CD4-positive, alpha-beta T cell (primary cell): ENCODE results near the gene DCAF6. TPM values are rescaled to one million over a fixed set of nuclear protein-coding genes. Genes with fewer than 3 reads are reported as not detected.

Experiments
- ATAC-seq: fragments of 200-7000 bp; cut with Tn5 transposase; one replicate; pipeline ENCODE4 v1.10.0; 2022; ENCODE audit warnings: mild to moderate bottlenecking; ENCODE audit not compliant: poor library complexity
- CTCF ChIA-PET: fragments of 350-600 bp; sonication (Branson Sonifier 250); formaldehyde crosslinking; loops from one replicate; lab custom pipeline; 2021; ENCODE audit warnings: antibody characterized with exemption, inconsistent platforms; lab: Charles Lee
- POLR2A ChIA-PET: fragments of 350-600 bp; sonication (Branson Sonifier 250); formaldehyde crosslinking; loops from one replicate; lab custom pipeline; 2021; ENCODE audit warnings: antibody characterized with exemption, inconsistent platforms; lab: Charles Lee
- DNase-seq, 14 experiments: peaks; one replicate each; pipeline ENCODE4 v3.0.0-alpha.2; 2013 to 2020; ENCODE audit warnings: mixed read lengths in 2 of 14
- H3K27ac ChIP-seq, 2 donors: one replicate each; pipeline versions ENCODE4 v1.5.1 to v1.7.0; 2013; ENCODE audit warnings: low read length in 2 of 2, low read depth in 1 of 2, mild to moderate bottlenecking in 1 of 2
- H3K27me3 ChIP-seq, 2 experiments: 1 replicate in 1 of 2; 2 replicates in 1 of 2; pipeline versions ENCODE4 v1.6.1 to v1.7.0; 2013; ENCODE audit warnings: low read length in 2 of 2, control low read depth in 1 of 2, mild to moderate bottlenecking in 1 of 2, moderate library complexity in 1 of 2; ENCODE audit not compliant: insufficient read depth in 2 of 2, control insufficient read depth in 1 of 2
- H3K36me3 ChIP-seq: one replicate; pipeline ENCODE4 v1.6.1; 2013; ENCODE audit warnings: low read length, control low read depth; ENCODE audit not compliant: insufficient read depth
- H3K4me1 ChIP-seq: one replicate; pipeline ENCODE4 v1.6.1; 2013; ENCODE audit warnings: low read length, control low read depth; ENCODE audit not compliant: insufficient read depth
- H3K4me3 ChIP-seq: one replicate; pipeline ENCODE4 v1.5.1; 2013; ENCODE audit warnings: mild to moderate bottlenecking, low read length, moderate library complexity
- H3K9me3 ChIP-seq, 2 experiments: 1 replicate in 1 of 2; 2 replicates in 1 of 2; pipeline versions ENCODE4 v1.6.1 to v1.7.0; 2013; ENCODE audit warnings: low read length in 2 of 2, mild to moderate bottlenecking in 2 of 2, control low read depth in 1 of 2, moderate library complexity in 1 of 2; ENCODE audit not compliant: control insufficient read depth in 1 of 2, insufficient read depth in 1 of 2
- H3K27ac Mint-ChIP-seq: one replicate; pipeline ENCODE4 v1.8.0; 2020; ENCODE audit warnings: mixed read lengths
- H3K27me3 Mint-ChIP-seq: one replicate; pipeline ENCODE4 v1.8.0; 2021; ENCODE audit warnings: mixed read lengths
- H3K36me3 Mint-ChIP-seq: one replicate; pipeline ENCODE4 v1.8.0; 2021; ENCODE audit warnings: low read depth, mixed read lengths
- H3K4me1 Mint-ChIP-seq: one replicate; pipeline ENCODE4 v1.8.0; 2021; ENCODE audit warnings: low read depth, mixed read lengths
- H3K4me3 Mint-ChIP-seq: one replicate; pipeline ENCODE4 v1.8.0; 2020; ENCODE audit warnings: mild to moderate bottlenecking, mixed read lengths
- H3K9me3 Mint-ChIP-seq: one replicate; pipeline ENCODE4 v1.8.0; 2020; ENCODE audit warnings: mixed read lengths
- CTCF ChIP-seq: fragments of 200-600 bp; IDR thresholded peaks from one replicate; pipeline ENCODE4 v1.8.0; 2022; ENCODE audit warnings: antibody characterized with exemption, mild to moderate bottlenecking
- intact Hi-C, 2 experiments: fragments of 100-400 bp; cut with DNase I in 1 of 2; cut with micrococcal nuclease in 1 of 2; formaldehyde crosslinking; loops; one replicate each; pipeline versions ENCODE4 v1.15.1 to v1.9.0; 2023 to 2025; cut with DNase I, micrococcal nuclease
- total RNA-seq, 174 experiments: library from RNA in 2 of 174; stranded (reverse) in 2 of 174; gene quantifications; one replicate each; pipeline ENCODE4 v1.2.3 and lab custom pipeline; 2021 to 2026

The DCAF6 gene
- total RNA-seq, 2 experiments from 2014 or later: 13.3 to 13.6 TPM

- Histone ChIP-seq H3K9me3 (no peaks in the 10 kb centered on the region), H3K27me3 (no peaks in the 10 kb centered on the region), H3K36me3 (peaks cover 49% of the 10 kb centered on the region), H3K4me3 (no peak overlapping the region), H3K4me1 (no peaks in the 10 kb centered on the region), H3K27ac (no peak overlapping the region)
- no peak overlapping the region for H3K27ac Mint-ChIP-seq
- no peak for TF ChIP-seq CTCF
- intact Hi-C loops: loop anchor here in 1 of 2 experiments (10.0 kb wide), 1 partner anchor 131 kb away; the partner anchor contains the start of genes DCAF6 and MPC2
- no peak for DNase-seq
- ATAC-seq: no peak
- no peak overlapping the region for H3K4me3 Mint-ChIP-seq
- no peaks in the 10 kb centered on the region for H3K9me3 Mint-ChIP-seq
- ChIA-PET CTCF (no interaction called here), POLR2A (no interaction called here)
- no peaks in the 10 kb centered on the region for H3K27me3 Mint-ChIP-seq
- H3K36me3 Mint-ChIP-seq: peaks cover 63% of the 10 kb centered on the region
- H3K4me1 Mint-ChIP-seq: no peaks in the 10 kb centered on the region
Measured at GRCh38 chr1:168065506-168065905, 129.0 kb downstream of the DCAF6 start.

DNA sequence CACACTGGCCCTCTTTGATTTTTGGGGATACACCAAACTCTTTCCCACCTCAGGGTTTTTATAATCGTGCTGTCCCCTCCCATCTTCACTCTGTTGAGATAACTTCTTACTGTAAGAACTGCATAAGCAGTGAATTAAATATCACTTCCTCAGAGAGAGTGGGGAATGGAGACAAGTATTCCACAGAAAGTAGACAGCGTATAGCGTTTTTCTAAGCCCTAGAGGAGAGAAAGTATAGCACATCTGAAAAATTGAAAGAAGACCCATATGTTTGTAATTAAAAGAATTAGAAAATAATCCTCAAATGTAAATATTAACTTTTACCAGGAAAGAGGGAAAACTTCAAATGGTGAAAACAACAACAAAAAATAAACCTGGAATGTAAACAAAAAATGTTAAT lies 132.9 kb downstream of the DCAF6 start:
- POLR2A ChIA-PET: no interaction called here
- no peaks in the 10 kb centered on the region for H3K9me3 Mint-ChIP-seq
- TF ChIP-seq CTCF: no peak
- no peak for DNase-seq
- no peaks in the 10 kb centered on the region for H3K27me3 Mint-ChIP-seq
- H3K36me3 Mint-ChIP-seq: peaks cover 82% of the 10 kb centered on the region
- no peaks in the 10 kb centered on the region for H3K4me1 ChIP-seq
- H3K4me3 ChIP-seq: no peak overlapping the region
- no peak overlapping the region for H3K27ac Mint-ChIP-seq
- peaks cover 69% of the 10 kb centered on the region for H3K36me3 ChIP-seq
- H3K4me3 Mint-ChIP-seq: no peak overlapping the region
- no peaks in the 10 kb centered on the region for H3K9me3 ChIP-seq
- CTCF ChIA-PET: interaction anchor here (1.9 kb wide), 1 partner anchor 13 kb away, joined by 7 read pairs; no protein-coding TSS in a partner anchor
- no peak overlapping the region for H3K27ac ChIP-seq
- intact Hi-C loops: loop anchor here in 1 of 2 experiments (10.0 kb wide), 1 partner anchor 135 kb away; the partner anchor contains the start of genes DCAF6 and MPC2
- no peak for ATAC-seq
- H3K4me1 Mint-ChIP-seq: no peaks in the 10 kb centered on the region
- H3K27me3 ChIP-seq: no peaks in the 10 kb centered on the region

DNA sequence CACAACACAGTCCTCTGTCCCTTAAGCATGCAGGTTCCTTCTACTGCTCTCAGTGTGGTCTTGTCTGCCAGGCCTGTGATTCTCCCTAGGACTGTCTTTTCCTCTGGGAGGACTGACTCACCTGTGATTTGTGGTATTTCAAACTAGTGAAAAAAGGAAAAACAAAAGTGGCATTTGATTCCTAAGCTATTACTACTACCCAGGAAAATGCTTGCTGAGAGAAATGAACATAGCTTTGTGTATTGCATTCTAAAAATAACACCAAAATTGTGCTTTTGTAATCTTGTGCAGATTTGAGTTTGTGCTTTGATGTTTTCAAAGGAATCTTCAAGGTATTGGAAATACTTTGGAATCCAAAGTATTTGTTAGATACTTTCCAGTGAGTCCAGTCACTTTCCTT lies 143.3 kb downstream of the DCAF6 start:
- Mint-ChIP-seq H3K27ac (no peak overlapping the region), H3K4me3 (no peak overlapping the region), H3K36me3 (peaks cover 20% of the 10 kb centered on the region), H3K4me1 (no peaks in the 10 kb centered on the region), H3K27me3 (no peaks in the 10 kb centered on the region), H3K9me3 (no peaks in the 10 kb centered on the region)
- Histone ChIP-seq H3K27ac (no peak overlapping the region), H3K27me3 (no peaks in the 10 kb centered on the region), H3K4me1 (peaks cover 1% of the 10 kb centered on the region), H3K4me3 (no peak overlapping the region), H3K9me3 (no peaks in the 10 kb centered on the region), H3K36me3 (peaks cover 3% of the 10 kb centered on the region)
- ChIA-PET POLR2A (no interaction called here), CTCF (no interaction called here)
- TF ChIP-seq CTCF: no peak
- DNase-seq: no peak
- ATAC-seq: no peak
- intact Hi-C loops: loop anchor here (5.0 to 10.0 kb wide), 4 partner anchors 68 to 1265 kb away; partner anchors contain the start of gene MPZL1 (in 1 of the 2)
